Hepatic stellate cell (primary cell): ENCODE results near the gene ACRBP.

ENCODE experiments used
- DNase-seq: peaks from one replicate; pipeline ENCODE4 v3.0.0; 2011; ENCODE audit warnings: low spot score

ACRBP gene

DNA sequence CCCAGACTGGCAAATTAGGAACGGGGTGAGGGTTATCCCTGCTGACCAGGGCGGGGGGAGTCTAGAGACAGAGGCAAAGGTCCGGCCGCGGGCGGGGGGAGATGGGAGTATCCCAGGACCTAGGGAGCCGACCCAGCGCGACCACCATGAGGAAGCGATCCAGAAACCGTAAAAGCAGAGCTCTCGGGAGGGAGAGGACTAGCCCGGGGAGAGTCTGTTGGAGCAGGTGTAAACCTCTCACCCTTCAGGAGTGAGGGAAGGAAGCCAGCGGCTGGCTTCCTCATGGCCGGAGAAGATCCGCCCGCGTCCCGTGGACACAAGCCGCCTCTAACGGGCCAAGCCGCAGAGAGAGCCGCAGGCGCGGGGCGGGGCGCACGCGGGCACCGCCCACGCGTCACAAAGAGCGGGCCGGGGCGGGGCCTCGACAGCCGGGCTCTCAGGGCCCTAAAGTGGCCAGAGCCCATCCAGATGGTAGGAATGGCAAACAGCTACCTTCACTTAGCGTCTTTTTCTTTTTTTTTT lies at the start of gene ACRBP:
Gene ACRBP, minus strand, starts transcription at position 350 of the 522 bp plus-strand sequence. Its CDS starts 66 bp downstream, at position 284.
- DNase-seq, result peak; percentile 22

DNA sequence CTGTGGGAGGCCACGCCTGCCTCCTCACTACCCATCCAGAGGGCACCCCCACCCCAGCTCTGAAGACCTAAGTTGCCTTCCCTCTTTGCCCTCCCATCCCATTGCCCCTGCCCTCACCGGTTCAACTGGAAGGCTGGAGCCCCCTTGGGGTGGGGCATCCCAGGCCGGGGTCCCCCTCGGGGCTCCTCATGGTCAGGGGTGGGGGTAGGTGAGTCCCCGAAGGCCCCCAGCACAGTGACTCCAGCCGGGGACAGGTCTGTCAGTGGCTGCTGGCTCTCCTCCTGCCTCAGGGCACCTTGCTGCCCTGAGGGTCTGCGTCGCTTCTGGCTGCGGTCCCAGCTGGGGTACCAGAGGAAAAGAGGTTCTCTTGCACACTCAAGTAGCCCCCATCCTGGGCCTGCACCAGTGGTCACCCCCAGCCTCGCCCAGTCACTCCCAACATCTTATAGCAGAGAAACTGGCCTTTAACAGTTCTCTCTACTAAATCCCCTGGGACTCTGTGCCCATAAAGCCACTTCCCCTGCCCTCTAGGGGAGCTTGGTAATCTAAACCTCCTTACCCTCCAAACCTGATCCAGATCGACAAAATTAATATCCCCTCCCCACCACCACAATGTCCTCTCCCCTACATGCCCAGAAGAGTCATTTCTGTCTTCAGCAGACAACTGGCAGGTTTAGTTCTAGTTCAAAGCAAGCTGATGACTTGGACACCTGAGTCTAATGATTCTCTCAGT lies 48.2 kb upstream of the ACRBP start:
- no peak for DNase-seq

GRCh38 chr12:6694701-6695100 lies 47.5 kb upstream of the ACRBP start:
- DNase-seq, result no peak

GRCh38 chr12:6693832-6694355 lies 46.7 kb upstream of the ACRBP start:
- DNase-seq, result no peak

- DNase-seq, result no peak
These were observed 45.7 kb upstream of the ACRBP start for GRCh38 chr12:6692888-6693287.

- DNase-seq, result no peak
These were observed 44.2 kb upstream of the ACRBP start for GRCh38 chr12:6691473-6691872.

DNA sequence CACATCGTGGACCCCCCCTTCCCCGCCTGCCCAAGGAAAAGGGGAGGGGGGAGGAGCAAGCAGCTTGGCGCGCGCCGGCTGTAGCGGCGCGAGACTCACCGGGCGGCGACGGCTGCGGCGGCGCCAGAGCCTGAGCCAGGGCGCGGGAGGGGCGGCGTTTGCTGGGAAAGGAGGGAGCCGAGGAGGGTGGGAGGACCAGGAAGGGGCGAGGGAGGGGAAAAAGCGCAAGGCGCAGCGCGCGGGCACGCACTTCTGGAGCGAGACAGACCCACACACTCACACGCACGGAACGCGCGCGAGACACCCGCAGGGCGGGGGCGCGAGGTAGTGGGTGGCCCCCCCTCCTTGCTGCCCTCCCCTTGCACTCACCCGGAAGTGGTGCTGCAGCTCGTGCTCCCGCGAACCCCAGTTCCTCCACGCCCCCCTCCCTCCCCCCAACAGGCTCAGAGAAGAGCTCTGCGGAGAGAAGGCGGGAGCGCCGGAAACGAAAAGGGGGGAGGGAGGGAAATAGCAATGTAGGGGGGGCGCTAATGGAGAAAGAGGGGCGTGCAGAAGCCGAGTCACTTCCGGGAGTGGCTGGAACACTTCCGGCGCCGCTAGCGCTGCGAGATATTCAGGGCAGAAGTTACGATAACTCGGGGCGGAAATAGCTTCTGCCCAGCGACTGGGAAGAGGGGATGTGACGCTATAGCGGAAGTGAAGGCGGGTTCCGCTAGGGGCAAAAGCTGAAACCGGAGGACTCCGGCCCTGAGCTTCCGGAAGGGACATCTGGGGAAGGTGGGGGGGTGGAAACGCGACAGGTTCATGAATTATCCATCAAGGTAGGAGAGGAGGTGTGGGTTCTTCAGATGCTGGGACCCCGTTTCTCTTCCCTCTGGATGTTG lies 42.0 kb upstream of the ACRBP start, which contains the start of gene ZNF384:
Gene ZNF384, minus strand, starts transcription at position 377 of the 884 bp plus-strand sequence. CDS start 9,855 bp downstream, outside the sequence.
- DNase-seq, result peak; percentile 98

GRCh38 chr12:6688543-6688998 lies 41.3 kb upstream of the ACRBP start:
- no peak for DNase-seq

GRCh38 chr12:6685814-6686213 lies 38.6 kb upstream of the ACRBP start:
- DNase-seq, result no peak

DNA sequence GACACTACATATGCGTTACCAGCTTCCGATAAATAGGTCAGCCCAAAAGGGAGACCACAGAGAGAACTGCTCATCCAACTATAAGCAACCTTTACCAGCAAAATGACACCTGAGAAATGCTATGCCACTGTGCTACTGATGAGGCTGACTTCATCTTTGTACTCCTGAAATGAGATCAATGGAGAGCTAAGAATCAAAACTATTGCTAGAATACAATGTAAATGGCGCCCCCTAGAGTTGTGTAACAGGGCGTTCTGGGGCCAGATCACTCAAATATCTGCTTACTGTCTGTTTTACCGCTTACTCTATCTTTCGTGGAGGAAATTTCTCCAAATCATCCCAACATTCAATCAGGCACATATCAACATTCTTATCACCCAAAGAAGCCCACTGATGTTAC lies 37.4 kb upstream of the ACRBP start:
- DNase-seq, result no peak

GRCh38 chr12:6676962-6677361 lies 29.7 kb upstream of the ACRBP start:
- no peak for DNase-seq

GRCh38 chr12:6672143-6672542 lies 24.9 kb upstream of the ACRBP start:
- DNase-seq, result no peak

GRCh38 chr12:6667559-6668210 lies 20.5 kb upstream of the ACRBP start:
- DNase-seq, result no peak

- DNase-seq, result no peak
These were observed 19.0 kb upstream of the ACRBP start for GRCh38 chr12:6666211-6666610.

GRCh38 chr12:6664902-6665301 lies 17.7 kb upstream of the ACRBP start:
- DNase-seq, result no peak

GRCh38 chr12:6662906-6663742 lies 15.9 kb upstream of the ACRBP start, which contains the start of gene ING4:
Gene ING4 (minus strand): TSS chr12:6663119. CDS start chr12:6663101, 18 bp downstream.
- DNase-seq, result peak; percentile 98

DNA sequence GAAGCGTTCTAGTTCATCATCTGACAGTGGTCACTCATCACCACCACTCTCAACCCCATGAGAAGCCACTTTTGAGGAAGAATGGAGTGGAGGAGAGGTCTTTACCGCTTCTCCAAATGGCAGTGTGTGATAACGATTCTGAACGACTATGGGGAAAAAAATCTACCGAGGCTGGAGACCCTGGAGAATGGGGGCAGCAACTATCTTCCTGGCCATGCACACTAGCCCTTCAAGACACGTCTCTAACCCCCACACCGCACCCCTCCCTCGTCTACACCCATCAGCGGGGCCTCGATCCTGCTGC lies 15.3 kb upstream of the ACRBP start:
- DNase-seq, result peak; percentile 75

DNA sequence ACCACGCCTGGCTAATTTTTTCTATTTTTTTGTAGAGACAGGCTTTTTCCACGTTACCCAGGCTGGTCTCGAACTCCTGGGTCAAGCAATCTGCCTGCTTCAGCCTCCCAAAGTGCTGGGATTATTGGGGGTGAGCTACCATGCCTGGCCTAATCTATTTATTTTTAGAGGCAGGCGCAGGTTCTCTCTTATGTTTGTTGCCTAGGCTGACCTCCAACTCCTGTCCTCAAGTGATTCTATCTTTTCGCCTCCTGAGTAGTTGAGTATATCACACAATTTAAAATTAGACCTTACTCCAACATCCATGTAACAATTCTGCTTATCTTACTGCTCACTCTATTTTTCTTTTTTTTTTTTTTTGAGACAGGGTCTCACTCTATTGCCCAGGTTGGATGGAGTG lies 6.8 kb upstream of the ACRBP start:
- no peak for DNase-seq

GRCh38 chr12:6653342-6653741 lies 6.1 kb upstream of the ACRBP start:
- no peak for DNase-seq

GRCh38 chr12:6652391-6652790 lies 5.2 kb upstream of the ACRBP start:
- DNase-seq, result no peak

DNA sequence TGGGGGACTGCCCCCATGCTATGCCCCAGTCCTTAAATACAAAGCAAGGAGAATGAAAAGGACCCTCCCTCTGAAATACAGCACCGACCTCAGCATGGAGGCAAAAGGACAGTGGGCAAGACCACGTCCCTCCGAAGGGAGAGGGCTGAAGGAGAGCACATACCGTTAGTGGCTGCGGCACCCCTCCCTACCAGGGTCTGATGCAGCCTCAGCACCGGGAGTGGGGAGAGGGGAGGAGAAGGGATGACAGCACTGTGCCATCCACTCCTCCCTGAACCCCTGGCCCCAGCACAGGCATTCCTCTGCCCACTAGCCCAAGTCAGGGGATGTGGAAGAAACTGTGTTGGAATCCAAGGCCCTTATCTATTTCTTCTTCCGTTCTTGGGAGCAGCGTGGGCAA lies 3.6 kb upstream of the ACRBP start:
- DNase-seq, result no peak
